GM12878 (cell line): ENCODE data around the gene CRTC3. TPM values are rescaled to one million over a fixed set of nuclear protein-coding genes. Genes with fewer than 3 reads are reported as not detected.

Experiments used
- ATAC-seq: fragments of 200-7000 bp; cut with Tn5 transposase; 3 replicates; pipeline ENCODE4 v1.9.1; 2020; ENCODE audit warnings: mild to moderate bottlenecking, moderate library complexity
- BruUV-seq: library from RNA; stranded (reverse); fragments of 400-500 nt; replicated peaks from 2 replicates; lab custom pipeline; 2021; lab: Mats Ljungman, UMichigan
- CTCF ChIA-PET: fragments of 300-600 bp; sonication (Branson Sonifier 250); formaldehyde crosslinking; extraction: SDS; loops from one replicate; lab custom pipeline; 2021; ENCODE audit warnings: inconsistent platforms; lab: Yijun Ruan, JAX
- POLR2A ChIA-PET: fragments of 350-600 bp; formaldehyde crosslinking; extraction: SDS; loops from one replicate; lab custom pipeline; 2021; ENCODE audit warnings: inconsistent platforms; lab: Charles Lee
- RAD21 ChIA-PET: fragments of 300-600 bp; sonication (Branson Sonifier 250); formaldehyde crosslinking; loops from one replicate; lab custom pipeline; 2023; ENCODE audit warnings: antibody characterized with exemption; ENCODE audit not compliant: unreplicated experiment; lab: Charles Lee
- SMC1A ChIA-PET: fragments of 300-600 bp; sonication (Branson Sonifier 250); formaldehyde crosslinking; loops from one replicate; lab custom pipeline; 2023; ENCODE audit not compliant: unreplicated experiment, uncharacterized antibody; lab: Charles Lee
- DNase-seq: peaks from one replicate; pipeline ENCODE4 v3.0.0-alpha.2; 2011; ENCODE audit warnings: low read depth, low spot score
- FAIRE-seq: peaks from 3 replicates; lab custom pipeline; 2011; peaks lifted over from hg19 to GRCh38; lab: Jason Lieb, UNC
- H2AFZ ChIP-seq: 2 replicates; pipeline ENCODE4 v1.6.0; 2011; ENCODE audit warnings: low read depth, low read length, control low read depth; ENCODE audit not compliant: control insufficient read depth
- H3K27ac ChIP-seq: 2 replicates; pipeline ENCODE4 v1.5.1; 2011; ENCODE audit warnings: control low read depth; ENCODE audit not compliant: control insufficient read depth, insufficient read depth
- H3K27me3 ChIP-seq, 2 experiments: replicated peaks in 1 of 2; 2 replicates each; pipeline versions ENCODE4 v1.6.0 to v1.6.1; 2011; ENCODE audit warnings: low read length in 1 of 2; ENCODE audit not compliant: control insufficient read depth in 2 of 2, insufficient read depth in 2 of 2
- H3K36me3 ChIP-seq, 2 experiments: 2 replicates each; pipeline ENCODE4 v1.5.1; 2011; ENCODE audit warnings: low read length in 1 of 2; ENCODE audit not compliant: control insufficient read depth in 2 of 2, insufficient read depth in 2 of 2
- H3K4me1 ChIP-seq: 2 replicates; pipeline ENCODE4 v1.6.1; 2011; ENCODE audit warnings: mild to moderate bottlenecking, low read length, moderate library complexity, mixed read lengths; ENCODE audit not compliant: control insufficient read depth, insufficient read depth
- H3K4me2 ChIP-seq: 2 replicates; pipeline ENCODE4 v1.6.0; 2011; ENCODE audit warnings: control low read depth; ENCODE audit not compliant: control insufficient read depth, insufficient read depth
- H3K4me3 ChIP-seq: fragments of 200-600 bp; sonication (generic); 2 replicates; pipeline ENCODE4 v1.5.1; 2016
- H3K79me2 ChIP-seq: 2 replicates; pipeline ENCODE4 v1.6.0; 2011; ENCODE audit warnings: low read length; ENCODE audit not compliant: control insufficient read depth, insufficient read depth
- H3K9ac ChIP-seq: 2 replicates; pipeline ENCODE4 v1.8.0; 2011; ENCODE audit warnings: low read length, control low read depth, mixed read lengths; ENCODE audit not compliant: control insufficient read depth, insufficient read depth
- H3K9me3 ChIP-seq: replicated peaks from 3 replicates; pipeline ENCODE4 v1.5.1; 2011; ENCODE audit warnings: mild to moderate bottlenecking, low read length; ENCODE audit not compliant: control insufficient read depth, insufficient read depth
- H4K20me1 ChIP-seq: 2 replicates; pipeline ENCODE4 v1.6.0; 2011; ENCODE audit not compliant: control insufficient read depth, insufficient read depth
- CTCF ChIP-seq, 3 experiments: IDR thresholded peaks in 2 of 3; conservative IDR thresholded peaks in 1 of 3; 2 replicates each; pipeline ENCODE4 v1.5.1; 2011; ENCODE audit warnings: low read depth in 3 of 3, low read length in 3 of 3, mild to moderate bottlenecking in 3 of 3, control low read depth in 2 of 3, moderate library complexity in 2 of 3, inconsistent platforms in 1 of 3, mixed read lengths in 1 of 3; ENCODE audit not compliant: control insufficient read depth in 2 of 3, insufficient read depth in 1 of 3; ENCODE audit errors: extremely low read depth in 1 of 3
- DPF2 ChIP-seq: fragments of 450-650 bp; IDR thresholded peaks from 2 replicates; pipeline ENCODE4 v1.6.1; 2017; ENCODE audit warnings: mild to moderate bottlenecking
- EZH2 ChIP-seq: IDR thresholded peaks from 2 replicates; pipeline ENCODE4 v1.6.1; 2012; ENCODE audit warnings: low read depth, mild to moderate bottlenecking, control low read depth, inconsistent platforms, low read length, borderline replicate concordance; ENCODE audit not compliant: control insufficient read depth
- HDGF ChIP-seq: fragments of 450-650 bp; IDR thresholded peaks from 2 replicates; pipeline ENCODE4 v1.6.1; 2016; ENCODE audit warnings: antibody characterized with exemption
- MEF2A ChIP-seq: IDR thresholded peaks from 2 replicates; pipeline ENCODE4 v1.6.1; 2011; ENCODE audit warnings: low read depth, mild to moderate bottlenecking, low read length, moderate library complexity; ENCODE audit not compliant: insufficient read depth
- PBX3 ChIP-seq: IDR thresholded peaks from 2 replicates; pipeline ENCODE4 v1.6.1; 2011; ENCODE audit warnings: mild to moderate bottlenecking, low read depth, low read length, moderate library complexity; ENCODE audit not compliant: insufficient replicate concordance
- PKNOX1 ChIP-seq: fragments of 450-650 bp; IDR thresholded peaks from 2 replicates; pipeline ENCODE4 v1.6.1; 2016; ENCODE audit warnings: mild to moderate bottlenecking
- SIX5 ChIP-seq: IDR thresholded peaks from 2 replicates; pipeline ENCODE4 v1.6.1; 2011; ENCODE audit warnings: mild to moderate bottlenecking, low read depth, low read length, moderate library complexity; ENCODE audit not compliant: severe bottlenecking
- WRNIP1 ChIP-seq: IDR thresholded peaks from 2 replicates; pipeline ENCODE4 v1.6.1; 2011; ENCODE audit warnings: low read depth, low read length, improper control_type of control experiment, borderline replicate concordance
- ZNF622 ChIP-seq: fragments of 450-650 bp; IDR thresholded peaks from 2 replicates; pipeline ENCODE4 v1.6.1; 2017; ENCODE audit warnings: mild to moderate bottlenecking, inconsistent platforms
- WGBS: methylation state at CpG from one replicate; pipeline ENCODE4 v1.1.6; 2016; ENCODE audit warnings: low lambda C conversion rate; ENCODE audit not compliant: insufficient replicate concordance, insufficient coverage; ENCODE audit errors: missing lambda C conversion rate; 5-methylcytosine and 5-hydroxymethylcytosine counted together
- in situ Hi-C: fragments of 300-500 bp; cut with MboI; formaldehyde crosslinking; loops from 9 replicates; pipeline ENCODE4 v1.14.3; 2018; ENCODE audit warnings: mixed read lengths
- intact Hi-C: fragments of 100-400 bp; cut with micrococcal nuclease; formaldehyde crosslinking; loops from one replicate; pipeline ENCODE4 v1.14.2; 2022; ENCODE audit not compliant: unreplicated experiment
- polyA plus RNA-seq, 11 experiments: library from polyadenylated mRNA; depleted of rRNA in 4 of 11; unstranded in 6 of 11; stranded (reverse) in 5 of 11; fragments of >200 nt; fragmentation: Nextera tagmentation in 4 of 11; fragmentation: Illumina TruSeq in 1 of 11; extraction: Ambion mirVana in 4 of 11; extraction: Trizol in 1 of 11; gene quantifications; 1 replicate in 1 of 11; 2 replicates in 10 of 11; pipeline versions ENCODE4 v1.2.1 to v1.2.3, GENCODE V29; 2011 to 2016; ENCODE audit warnings: inconsistent platforms in 2 of 11, missing spikeins in 2 of 11, low read depth in 1 of 11
- total RNA-seq, 4 experiments: library from RNA; depleted of rRNA in 3 of 4; stranded (reverse); fragments of >200 nt in 3 of 4; fragmentation: Illumina TruSeq in 1 of 4; extraction: Trizol in 1 of 4; gene quantifications; 2 replicates each; pipeline versions ENCODE4 v1.2.1 to v1.2.3, GENCODE V29; 2013 to 2021

Gene CRTC3
- total and polyA plus RNA-seq, 10 of the 15 experiments (the other 5 are each of a cell fraction or from before 2014, with no cell fraction given): 3.5 to 36.9 (median 18.9) TPM

DNA sequence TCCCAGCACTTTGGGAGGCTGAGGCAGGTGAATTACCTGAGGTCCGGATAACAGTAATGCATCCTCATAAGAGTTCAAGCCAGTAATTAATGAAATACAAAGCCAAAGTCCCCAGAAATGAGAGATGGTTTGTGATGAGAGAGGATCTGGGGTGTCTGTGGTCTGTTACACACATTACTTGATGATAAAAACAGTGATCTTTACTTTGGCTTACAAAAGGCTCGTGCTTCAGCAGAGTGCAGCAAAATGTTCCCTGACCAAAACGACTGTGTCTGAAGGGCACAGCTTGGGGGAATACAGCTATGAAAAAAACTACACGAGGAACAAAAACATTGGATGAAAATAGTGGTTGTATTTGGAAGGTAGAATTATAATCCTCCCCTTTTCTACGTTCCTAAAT, 40.9 kb downstream of the CRTC3 start:
- ChIA-PET CTCF (interaction anchor here (0.7 to 1.4 kb wide), 4 partner anchors 10 to 50 kb away, joined by 3 to 7 read pairs (median 4); no protein-coding TSS in a partner anchor), SMC1A (interaction anchor here (1.0 to 4.4 kb wide), 5 partner anchors 10 to 251 kb away, joined by 3 to 32 read pairs (median 25); no protein-coding TSS in a partner anchor), RAD21 (interaction anchor here (0.5 to 4.1 kb wide), 8 partner anchors 14 to 78 kb away, joined by 3 to 18 read pairs (median 5); no protein-coding TSS in a partner anchor), POLR2A (interaction anchor here (1.0 to 2.8 kb wide), 4 partner anchors 9 to 31 kb away, joined by 4 to 17 read pairs (median 4); no protein-coding TSS in a partner anchor)
- ATAC-seq (peak; percentile 53), DNase-seq (no peak), FAIRE-seq (no peak)
- TF ChIP-seq SIX5 (no peak), WRNIP1 (no peak), ZNF622 (no peak), HDGF (no peak), CTCF (IDR thresholded peaks at IDR 0.05 in 2 of 3, conservative IDR thresholded peaks at IDR 0.05 in 1 of 3; ENCODE audit: control insufficient read depth in 2 of 3, extremely low read depth in 1 of 3, insufficient read depth in 1 of 3, low read depth in 3 of 3, low read length in 3 of 3) (no peak), MEF2A (no peak), EZH2 (no peak), PKNOX1 (no peak), DPF2 (no peak), PBX3 (no peak)
- Histone ChIP-seq H3K27me3 (no peaks in the 10 kb centered on the region), H3K36me3 (no peaks in the 10 kb centered on the region; a peak in 1 of 4 replicates), H3K9me3 (peaks cover 4% of the 10 kb centered on the region; the same call in 2 of the 3 replicates), H4K20me1 (no peaks in the 10 kb centered on the region), H3K4me1 (peaks cover 37% of the 10 kb centered on the region), H3K4me2 (no peak overlapping the region), H2AFZ (no peak overlapping the region), H3K9ac (no peak overlapping the region), H3K79me2 (peaks cover 21% of the 10 kb centered on the region), H3K4me3 (no peak overlapping the region), H3K27ac (peak overlapping the region; percentile 61; the same call in 1 of the 2 replicates)
- BruUV-seq: no TSS peak
- WGBS: 54% methylated on average over 5 of the region's 5 CpGs
- in situ Hi-C loops: no loop called here
- intact Hi-C loops: no loop called here
